ENCODE measurements around the gene ETV6.

Gene ETV6

GRCh38 chr12:11753826-11754225 is 104.4 kb downstream of the ETV6 start:
- TF ChIP-seq ZFX (IDR thresholded peaks at IDR 0.05; ENCODE audit: borderline replicate concordance) (no peak), CTCF (IDR thresholded peaks at IDR 0.05) (no peak)
- H3K27ac ChIP-seq = no peak overlapping the region

- no peak overlapping the region for H3K27ac ChIP-seq
- no peak for TF ChIP-seq ZFX (IDR thresholded peaks at IDR 0.05; ENCODE audit: borderline replicate concordance)
- no peak for TF ChIP-seq CTCF (IDR thresholded peaks at IDR 0.05)
Observed at GRCh38 chr12:11754256-11754655, 104.8 kb downstream of the ETV6 start.

- H3K27ac ChIP-seq = no peak overlapping the region
- TF ChIP-seq ZFX (IDR thresholded peaks at IDR 0.05; ENCODE audit: borderline replicate concordance) = no peak
- no peak for TF ChIP-seq CTCF (IDR thresholded peaks at IDR 0.05)
Observed at GRCh38 chr12:11755302-11755930, 105.9 kb downstream of the ETV6 start.

- H3K27ac ChIP-seq = no peak overlapping the region
- no peak for TF ChIP-seq ZFX (IDR thresholded peaks at IDR 0.05; ENCODE audit: borderline replicate concordance)
- TF ChIP-seq CTCF (IDR thresholded peaks at IDR 0.05) = no peak
Observed at GRCh38 chr12:11756022-11756421, 106.5 kb downstream of the ETV6 start.

- no peak overlapping the region for H3K27ac ChIP-seq
- no peak for TF ChIP-seq ZFX (IDR thresholded peaks at IDR 0.05; ENCODE audit: borderline replicate concordance)
- TF ChIP-seq CTCF (IDR thresholded peaks at IDR 0.05) = no peak
Observed at GRCh38 chr12:11756523-11756922, 107.0 kb downstream of the ETV6 start.

GRCh38 chr12:11757095-11757494 is 107.6 kb downstream of the ETV6 start:
- TF ChIP-seq CTCF (IDR thresholded peaks at IDR 0.05) = no peak
- no peak for TF ChIP-seq ZFX (IDR thresholded peaks at IDR 0.05; ENCODE audit: borderline replicate concordance)
- H3K27ac ChIP-seq = no peak overlapping the region

GRCh38 chr12:11757531-11757930 is 108.1 kb downstream of the ETV6 start:
- TF ChIP-seq ZFX (IDR thresholded peaks at IDR 0.05; ENCODE audit: borderline replicate concordance) (no peak), CTCF (IDR thresholded peaks at IDR 0.05) (no peak)
- H3K27ac ChIP-seq = no peak overlapping the region
